ENCODE data around the gene COL9A1.

The COL9A1 gene

DNA sequence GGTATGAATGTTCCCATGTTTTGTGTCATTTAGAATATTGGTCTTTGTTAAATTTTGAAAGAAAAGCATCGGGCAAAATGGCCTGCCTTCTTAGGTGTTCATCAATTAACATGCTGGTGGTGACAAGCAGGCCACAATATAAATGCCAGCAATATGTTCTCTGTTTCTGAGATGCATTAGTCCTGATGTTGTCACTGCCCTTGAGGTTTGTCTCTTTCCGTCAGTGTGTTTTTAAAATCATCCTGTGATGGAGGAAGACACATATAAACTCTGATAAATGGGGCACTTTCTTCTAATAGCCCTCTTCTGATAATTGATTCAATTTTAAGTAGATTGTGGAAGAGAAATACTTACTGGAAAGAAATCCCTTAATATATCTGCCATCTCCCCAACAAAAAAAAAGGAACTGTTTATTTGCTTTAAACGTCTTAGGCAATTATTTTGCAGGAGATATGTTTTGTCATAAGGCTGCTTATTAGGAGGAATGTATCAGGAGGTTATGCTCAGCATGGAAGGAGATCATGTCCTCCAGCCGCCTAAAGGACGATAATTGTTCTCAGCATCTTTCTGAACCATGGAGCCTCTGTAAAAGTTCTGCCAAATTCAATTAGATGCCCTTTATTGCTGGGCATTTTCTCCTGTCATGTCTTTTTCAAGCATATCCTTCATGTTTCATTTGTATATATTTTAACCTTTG, 134.1 kb downstream of the COL9A1 start:
- Histone ChIP-seq H3K4me3 (ENCODE audit: low read depth in 1 of 2, low read length in 2 of 2) (no peak overlapping the region), H3K9me3 (ENCODE audit: control insufficient read depth in 1 of 2, low read length in 2 of 2) (no peaks in the 10 kb centered on the region), H3K4me1 (ENCODE audit: control insufficient read depth in 1 of 2, insufficient read depth in 2 of 2, low read length in 2 of 2) (no peaks in the 10 kb centered on the region), H3K36me3 (ENCODE audit: control insufficient read depth in 1 of 2, insufficient read depth in 2 of 2, low read length in 2 of 2) (no peaks in the 10 kb centered on the region), H3K27me3 (ENCODE audit: low read depth, low read length) (no peaks in the 10 kb centered on the region), H3K27ac (ENCODE audit: low read length) (no peak overlapping the region)
